AG04449 (cell line): Measurements from ENCODE around the gene ATP2B3.
"Not testable (repeated sequence)": the region's sequence is repeated elsewhere in the genome, so short reads cannot be mapped to it uniquely, and the experiment has no call there.

Source experiments
- CTCF ChIA-PET: fragments of 350-600 bp; formaldehyde crosslinking; extraction: SDS; loops from one replicate; lab custom pipeline; 2021; ENCODE audit warnings: antibody characterized with exemption; lab: Yijun Ruan, JAX
- POLR2A ChIA-PET: fragments of 400-600, 350-600 bp; formaldehyde crosslinking; extraction: SDS; loops from one replicate; lab custom pipeline; 2020; ENCODE audit warnings: antibody characterized with exemption, inconsistent platforms; lab: Yijun Ruan, JAX
- DNase-seq: peaks from one replicate; pipeline ENCODE4 v3.0.0-alpha.2; 2010; ENCODE audit warnings: low read depth, low spot score
- H3K4me3 ChIP-seq: 2 replicates; pipeline ENCODE4 v1.5.1; 2011; ENCODE audit warnings: low read depth, mild to moderate bottlenecking, control low read depth, low read length
- TF ChIP-seq, protein P1 (sequence below): IDR thresholded peaks from one replicate; pipeline ENCODE4 v1.5.1; 2011; ENCODE audit warnings: mild to moderate bottlenecking, moderate library complexity, low read length, control low read depth, inconsistent platforms; ENCODE audit not compliant: insufficient read depth; ENCODE audit errors: missing control alignments

The ATP2B3 gene

DNA sequence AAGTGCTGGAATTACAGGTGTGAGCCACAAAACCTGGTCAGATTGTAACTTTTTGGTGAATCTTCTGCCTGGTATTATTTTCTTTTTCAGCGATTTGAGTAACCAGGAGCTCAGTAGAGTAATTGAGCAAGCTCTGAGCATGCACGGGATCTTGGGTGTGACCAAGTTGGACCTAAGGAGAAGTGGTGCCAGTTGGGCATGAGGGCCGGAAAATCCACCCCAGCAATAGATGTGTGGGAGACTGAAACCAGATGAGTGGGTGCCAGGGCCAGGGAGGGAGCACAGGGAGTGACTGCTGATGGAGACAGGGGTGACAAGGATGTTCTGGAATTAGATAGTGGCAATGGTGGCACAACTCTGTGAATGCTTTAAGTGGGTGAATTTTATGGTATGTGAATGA is 85.2 kb downstream of the ATP2B3 start:
- no peak for DNase-seq
- no peak overlapping the region for H3K4me3 ChIP-seq
- CTCF ChIA-PET = no interaction called here
- TF ChIP-seq, protein P1, sequence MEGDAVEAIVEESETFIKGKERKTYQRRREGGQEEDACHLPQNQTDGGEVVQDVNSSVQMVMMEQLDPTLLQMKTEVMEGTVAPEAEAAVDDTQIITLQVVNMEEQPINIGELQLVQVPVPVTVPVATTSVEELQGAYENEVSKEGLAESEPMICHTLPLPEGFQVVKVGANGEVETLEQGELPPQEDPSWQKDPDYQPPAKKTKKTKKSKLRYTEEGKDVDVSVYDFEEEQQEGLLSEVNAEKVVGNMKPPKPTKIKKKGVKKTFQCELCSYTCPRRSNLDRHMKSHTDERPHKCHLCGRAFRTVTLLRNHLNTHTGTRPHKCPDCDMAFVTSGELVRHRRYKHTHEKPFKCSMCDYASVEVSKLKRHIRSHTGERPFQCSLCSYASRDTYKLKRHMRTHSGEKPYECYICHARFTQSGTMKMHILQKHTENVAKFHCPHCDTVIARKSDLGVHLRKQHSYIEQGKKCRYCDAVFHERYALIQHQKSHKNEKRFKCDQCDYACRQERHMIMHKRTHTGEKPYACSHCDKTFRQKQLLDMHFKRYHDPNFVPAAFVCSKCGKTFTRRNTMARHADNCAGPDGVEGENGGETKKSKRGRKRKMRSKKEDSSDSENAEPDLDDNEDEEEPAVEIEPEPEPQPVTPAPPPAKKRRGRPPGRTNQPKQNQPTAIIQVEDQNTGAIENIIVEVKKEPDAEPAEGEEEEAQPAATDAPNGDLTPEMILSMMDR = no peak
- POLR2A ChIA-PET = no interaction called here

DNA sequence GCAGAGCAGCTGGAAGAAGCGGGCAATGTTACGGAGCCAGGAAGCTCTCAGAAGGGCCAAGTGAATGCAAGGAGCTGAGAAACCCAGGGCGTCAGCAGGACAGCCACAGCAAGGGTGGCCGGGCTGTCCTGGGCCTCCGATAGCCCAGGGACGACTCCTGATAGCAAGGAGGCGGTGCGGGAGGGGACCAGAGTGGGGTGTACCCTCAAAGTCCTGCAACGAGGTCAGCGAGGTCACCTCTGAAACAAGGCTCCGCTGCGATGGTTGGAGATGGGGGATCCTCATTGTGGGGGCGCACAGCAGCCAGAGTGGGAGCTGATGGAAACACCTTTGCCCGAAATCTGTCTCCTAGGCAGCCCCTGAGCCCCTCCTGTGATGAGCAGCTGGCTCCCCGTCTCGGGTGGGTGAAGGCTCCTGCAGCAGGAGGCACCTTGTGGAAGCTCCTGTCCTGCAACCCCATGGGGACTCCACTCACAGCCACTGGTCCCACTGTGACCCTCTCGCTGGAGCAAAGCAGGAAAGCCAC is 85.8 kb downstream of the ATP2B3 start:
- TF ChIP-seq, protein P1 = no peak
- no peak for DNase-seq
- ChIA-PET POLR2A (no interaction called here), CTCF (no interaction called here)
- no peak overlapping the region for H3K4me3 ChIP-seq

- H3K4me3 ChIP-seq, DNase-seq, POLR2A ChIA-PET: not testable (repeated sequence)
- CTCF ChIA-PET = interaction anchor here (1.0 to 2.1 kb wide), 4 partner anchors 9 to 103 kb away, joined by 3 to 8 read pairs (median 4); no protein-coding TSS in a partner anchor
Observed at GRCh38 chrX:153604666-153605380, 87.4 kb downstream of the ATP2B3 start.

- POLR2A ChIA-PET = no interaction called here
Observed at GRCh38 chrX:153606503-153606902, 89.1 kb downstream of the ATP2B3 start.

DNA sequence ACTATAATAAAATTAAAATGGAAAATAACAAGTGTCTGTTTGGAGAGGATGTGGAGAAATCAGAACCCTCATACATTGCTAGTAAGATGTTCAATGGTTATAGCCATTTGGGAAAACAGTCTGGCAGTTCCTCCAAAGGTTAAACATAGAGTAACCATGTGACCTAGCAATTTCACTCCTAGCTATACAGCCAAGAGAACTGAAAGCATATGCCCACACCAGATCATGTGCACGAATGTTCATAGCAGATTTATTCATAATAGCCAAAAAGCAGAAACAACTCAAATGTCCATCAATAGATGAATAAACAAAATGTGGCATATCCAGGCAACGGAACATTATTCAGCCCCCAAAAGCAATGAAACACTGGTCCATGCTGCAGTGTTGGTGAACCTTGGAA is 90.9 kb downstream of the ATP2B3 start:
- ChIA-PET POLR2A (no interaction called here), CTCF (interaction anchor here (1.4 to 1.7 kb wide), 5 partner anchors 46 to 69 kb away, joined by 3 to 11 read pairs (median 5); no protein-coding TSS in a partner anchor)
- no peak overlapping the region for H3K4me3 ChIP-seq
- TF ChIP-seq, protein P1 = no peak
- no peak for DNase-seq

More at GRCh38 chrX:153606503-153606902, 89.1 kb downstream of the ATP2B3 start:
- CTCF ChIA-PET = interaction anchor here (0.9 to 1.1 kb wide), 3 partner anchors 9 to 30 kb away, joined by 3 to 4 read pairs (median 3); no protein-coding TSS in a partner anchor
- no peak for DNase-seq
- TF ChIP-seq, protein P1 = no peak
- no peak overlapping the region for H3K4me3 ChIP-seq

GRCh38 chrX:153608806-153609205 is 91.4 kb downstream of the ATP2B3 start:
- DNase-seq = no peak
- CTCF ChIA-PET = interaction anchor here (0.7 to 6.3 kb wide), 27 partner anchors 8 to 341 kb away, joined by 3 to 58 read pairs (median 5); partner anchors contain the start of gene CCNQ
- no peak overlapping the region for H3K4me3 ChIP-seq
- POLR2A ChIA-PET = no interaction called here
- TF ChIP-seq, protein P1 = no peak
